Hepatocyte (in vitro differentiated cells): ENCODE measurements around the gene SPSB1.

Experiments used
- CTCF ChIP-seq: fragments of 200-600 bp; sonication (generic); IDR thresholded peaks from 2 replicates; pipeline ENCODE4 v1.5.1; 2016; ENCODE audit warnings: antibody characterized with exemption, mild to moderate bottlenecking; ENCODE audit not compliant: poor library complexity
- EZH2 ChIP-seq: fragments of 200-600 bp; sonication (generic); IDR thresholded peaks from 2 replicates; pipeline ENCODE4 v1.6.1; 2016; ENCODE audit warnings: antibody characterized with exemption, mild to moderate bottlenecking, borderline replicate concordance
- EZH2phosphoT487 ChIP-seq: fragments of 200-600 bp; sonication (generic); IDR thresholded peaks from one replicate; pipeline ENCODE4 v1.6.1; 2018; ENCODE audit warnings: antibody characterized with exemption, mild to moderate bottlenecking, low read depth, moderate library complexity; ENCODE audit not compliant: unreplicated experiment, severe bottlenecking

- TF ChIP-seq CTCF (no peak), EZH2phosphoT487 (no peak), EZH2 (no peak)
These were observed 39.1 kb downstream of the SPSB1 start for GRCh38 chr1:9331558-9332346.
